Esophagus muscularis mucosa (tissue), 4 donors: ENCODE measurements around the gene ATP5F1E. TPM values are rescaled to one million over a fixed set of nuclear protein-coding genes. Genes with fewer than 3 reads are reported as not detected.

ENCODE experiments used
- DNase-seq: peaks from one replicate; pipeline ENCODE4 v3.0.0-alpha.2; 2017; ENCODE audit errors: extremely low spot score
- H3K27ac ChIP-seq, 4 donors: fragments of 200-600 bp; sonication (generic); replicated peaks in 1 of 4; 1 replicate in 3 of 4; 2 replicates in 1 of 4; pipeline ENCODE4 v1.5.1; 2016 to 2019; ENCODE audit warnings: mild to moderate bottlenecking in 1 of 4
- H3K27me3 ChIP-seq, 4 donors: fragments of 200-600 bp; sonication (generic); one replicate each; pipeline versions ENCODE4 v1.5.1 to v1.6.0; 2016 to 2019
- H3K36me3 ChIP-seq, 4 donors: fragments of 200-600 bp; sonication (generic); one replicate each; pipeline ENCODE4 v1.5.1; 2016 to 2019
- H3K4me1 ChIP-seq, 4 donors: fragments of 200-600 bp; sonication (generic); one replicate each; pipeline ENCODE4 v1.5.1; 2016 to 2019
- H3K4me3 ChIP-seq, 4 donors: fragments of 200-600 bp; sonication (generic); 1 replicate in 2 of 4; 2 replicates in 2 of 4; pipeline ENCODE4 v1.5.1; 2016 to 2019; ENCODE audit warnings: mild to moderate bottlenecking in 4 of 4, moderate library complexity in 1 of 4
- H3K9me3 ChIP-seq, 4 donors: fragments of 200-600 bp; sonication (generic); 1 replicate in 3 of 4; 2 replicates in 1 of 4; pipeline ENCODE4 v1.5.1; 2016 to 2019
- CTCF ChIP-seq, 3 experiments: fragments of 200-600 bp in 2 of 3; fragments of 450-650 bp in 1 of 3; sonication (generic) in 2 of 3; IDR thresholded peaks; one replicate each; pipeline ENCODE4 v1.5.1; 2017 to 2019; ENCODE audit warnings: antibody characterized with exemption in 3 of 3, mild to moderate bottlenecking in 2 of 3, moderate library complexity in 1 of 3
- EP300 ChIP-seq: sonication (generic); formaldehyde crosslinking; IDR thresholded peaks from one replicate; pipeline ENCODE4 v1.6.1; 2017; ENCODE audit warnings: antibody characterized with exemption
- POLR2A ChIP-seq: fragments of 450-650 bp; IDR thresholded peaks from one replicate; pipeline ENCODE4 v1.6.1; 2017; ENCODE audit warnings: antibody characterized with exemption, moderate library complexity, mild to moderate bottlenecking, low read depth
- POLR2AphosphoS5 ChIP-seq, 2 donors: sonication (generic); formaldehyde crosslinking; IDR thresholded peaks; one replicate each; pipeline ENCODE4 v1.6.1; 2017; ENCODE audit warnings: antibody characterized with exemption in 2 of 2
- WGBS: methylation state at CpG from one replicate; pipeline ENCODE4 v1.1.5; 2018; 5-methylcytosine and 5-hydroxymethylcytosine counted together
- intact Hi-C: fragments of 100-400 bp; cut with DNase I; formaldehyde crosslinking; loops from one replicate; pipeline ENCODE4 v1.15.1; 2023
- total RNA-seq, 4 donors: library from RNA; depleted of rRNA; stranded (reverse); fragments of >200 nt; gene quantifications; one replicate each; pipeline versions ENCODE4 v1.1.0 to v1.2.1, GENCODE V29; 2016

ATP5F1E gene
- total RNA-seq, 4 donors from 2014 or later, result 30.8 to 44.0 (median 37.2) TPM

- no peak for TF ChIP-seq POLR2A
- TF ChIP-seq POLR2AphosphoS5 (IDR thresholded peaks at IDR 0.05), result no peak
- no peak for TF ChIP-seq EP300
- TF ChIP-seq CTCF (IDR thresholded peaks at IDR 0.05), result no peak
- no peaks in the 10 kb centered on the region for H3K27me3 ChIP-seq
- intact Hi-C loops, result no loop called here
- 76% methylated on average over 9 of the region's 9 CpGs for WGBS
- no peaks in the 10 kb centered on the region for H3K4me1 ChIP-seq
- no peak overlapping the region for H3K4me3 ChIP-seq
- H3K9me3 ChIP-seq, result no peaks in the 10 kb centered on the region
- peaks cover 88 to 100% (median 99%) of the 10 kb centered on the region in 4 donors for H3K36me3 ChIP-seq
- H3K27ac ChIP-seq, result no peak overlapping the region
- DNase-seq, result no peak
Measured at GRCh38 chr20:58991715-58992114, 40.4 kb downstream of the ATP5F1E start.

- no peak for DNase-seq
- H3K27me3 ChIP-seq, result no peaks in the 10 kb centered on the region
- no peaks in the 10 kb centered on the region for H3K9me3 ChIP-seq
- no peak overlapping the region for H3K27ac ChIP-seq
- intact Hi-C loops, result no loop called here
- WGBS, result 85% methylated on average over 14 of the region's 14 CpGs
- TF ChIP-seq POLR2AphosphoS5 (IDR thresholded peaks at IDR 0.05) (no peak), POLR2A (no peak), EP300 (no peak), CTCF (IDR thresholded peaks at IDR 0.05) (no peak)
- peaks cover 86 to 100% (median 97%) of the 10 kb centered on the region in 4 donors for H3K36me3 ChIP-seq
- no peak overlapping the region for H3K4me3 ChIP-seq
- H3K4me1 ChIP-seq, result peaks cover 0 to 3% (median under 1%) of the 10 kb centered on the region in 4 donors
Measured at GRCh38 chr20:58990651-58991445, 41.3 kb downstream of the ATP5F1E start.

GRCh38 chr20:58989196-58989595, 42.9 kb downstream of the ATP5F1E start:
- WGBS, result 95% methylated on average over 10 of the region's 10 CpGs
- Histone ChIP-seq H3K36me3 (peaks cover 71 to 87% (median 82%) of the 10 kb centered on the region in 4 donors), H3K4me1 (peaks cover 9 to 19% (median 16%) of the 10 kb centered on the region in 4 donors), H3K4me3 (no peak overlapping the region), H3K9me3 (no peaks in the 10 kb centered on the region), H3K27ac (no peak overlapping the region), H3K27me3 (no peaks in the 10 kb centered on the region)
- intact Hi-C loops, result no loop called here
- DNase-seq, result no peak
- TF ChIP-seq EP300 (no peak), POLR2A (no peak), POLR2AphosphoS5 (IDR thresholded peaks at IDR 0.05) (no peak), CTCF (IDR thresholded peaks at IDR 0.05) (no peak)

- Histone ChIP-seq H3K4me3 (no peak overlapping the region), H3K36me3 (peaks cover 64 to 80% (median 75%) of the 10 kb centered on the region in 4 donors), H3K9me3 (no peaks in the 10 kb centered on the region), H3K27ac (no peak overlapping the region), H3K27me3 (no peaks in the 10 kb centered on the region), H3K4me1 (peaks cover 16 to 26% (median 23%) of the 10 kb centered on the region in 4 donors)
- 94% methylated on average over 6 of the region's 6 CpGs for WGBS
- intact Hi-C loops, result no loop called here
- TF ChIP-seq EP300 (no peak), POLR2A (no peak), CTCF (IDR thresholded peaks at IDR 0.05) (no peak), POLR2AphosphoS5 (IDR thresholded peaks at IDR 0.05) (no peak)
- DNase-seq, result no peak
Measured at GRCh38 chr20:58988565-58988882, 43.6 kb downstream of the ATP5F1E start.
